OCI-LY3 (cell line): Measurements from ENCODE around the gene CPA4.

Source experiments
- H2AFZ ChIP-seq: fragments of 200-600, 300-600 bp; shearing (Covaris generic); 2 replicates; pipeline ENCODE4 v1.6.0; 2014; ENCODE audit warnings: antibody characterized with exemption, low read depth, low read length
- H3K27ac ChIP-seq: fragments of 200-600, 300-600 bp; sonication (generic); 2 replicates; pipeline ENCODE4 v1.5.1; 2014; ENCODE audit warnings: mild to moderate bottlenecking, low read length, moderate library complexity, mixed read lengths
- H3K27me3 ChIP-seq: fragments of 200-600, 300-600 bp; sonication (generic); 2 replicates; pipeline ENCODE4 v1.6.1; 2014; ENCODE audit warnings: low read depth, low read length, mixed read lengths
- H3K36me3 ChIP-seq: fragments of 200-600, 300-600 bp; sonication (generic); replicated peaks from 2 replicates; pipeline ENCODE3; 2014; ENCODE audit warnings: low read depth, low read length, mixed read lengths
- H3K4me1 ChIP-seq: fragments of 300-600, 200-600 bp; sonication (generic); 2 replicates; pipeline ENCODE4 v1.6.1; 2014; ENCODE audit warnings: low read length, mixed read lengths
- H3K4me2 ChIP-seq: fragments of 200-600, 300-600 bp; sonication (generic); 2 replicates; pipeline ENCODE4 v1.6.1; 2014; ENCODE audit warnings: low read length, mixed read lengths
- H3K4me3 ChIP-seq: fragments of 300-600, 200-600 bp; sonication (generic); 2 replicates; pipeline ENCODE4 v1.5.1; 2014; ENCODE audit warnings: antibody characterized with exemption, mild to moderate bottlenecking, low read length, moderate library complexity
- H3K79me2 ChIP-seq: fragments of 300-600, 200-600 bp; shearing (Covaris generic); 2 replicates; pipeline ENCODE4 v1.6.1; 2014; ENCODE audit warnings: mild to moderate bottlenecking, low read length, mixed read lengths
- H3K9ac ChIP-seq: fragments of 300-600, 200-600 bp; shearing (Covaris generic); 2 replicates; pipeline ENCODE4 v1.6.0; 2014; ENCODE audit warnings: mild to moderate bottlenecking, low read length, moderate library complexity
- H3K9me3 ChIP-seq: fragments of 200-600, 300-600 bp; shearing (Covaris generic); 2 replicates; pipeline ENCODE4 v1.6.1; 2014; ENCODE audit warnings: low read length, mixed read lengths; ENCODE audit not compliant: insufficient read depth
- H4K20me1 ChIP-seq: fragments of 200-600, 300-600 bp; sonication (generic); 2 replicates; pipeline ENCODE4 v1.6.1; 2016; ENCODE audit warnings: low read length, mixed read lengths; ENCODE audit not compliant: insufficient read depth
- CTCF ChIP-seq: fragments of 200-600, 300-600 bp; sonication (generic); IDR thresholded peaks from 2 replicates; pipeline ENCODE4 v1.5.1; 2014; ENCODE audit warnings: antibody characterized with exemption, low read length, low read depth
- EZH2phosphoT487 ChIP-seq: fragments of 200-600 bp; shearing (Covaris generic); IDR thresholded peaks from 2 replicates; pipeline ENCODE4 v1.6.1; 2018; ENCODE audit warnings: antibody characterized with exemption, mixed run types, low read depth

CPA4 gene

GRCh38 chr7:130363026-130363847 lies 70.3 kb downstream of the CPA4 start:
- Histone ChIP-seq H3K27ac (no peak overlapping the region), H3K9ac (no peak overlapping the region)

GRCh38 chr7:130364451-130364850 lies 71.5 kb downstream of the CPA4 start:
- no peak overlapping the region for H3K27ac ChIP-seq
- H3K36me3 ChIP-seq = no peaks in the 10 kb centered on the region
- H2AFZ ChIP-seq = no peak overlapping the region
- H3K27me3 ChIP-seq = no peaks in the 10 kb centered on the region
- H3K9me3 ChIP-seq = peaks cover 9% of the 10 kb centered on the region; the same call in 1 of the 2 replicates
- no peak overlapping the region for H3K4me2 ChIP-seq
- H3K4me1 ChIP-seq = peaks cover 3% of the 10 kb centered on the region; the same call in 1 of the 2 replicates
- H4K20me1 ChIP-seq = no peaks in the 10 kb centered on the region
- H3K79me2 ChIP-seq = no peaks in the 10 kb centered on the region
- H3K9ac ChIP-seq = no peak overlapping the region
- no peak overlapping the region for H3K4me3 ChIP-seq
- TF ChIP-seq CTCF = no peak
- no peak for TF ChIP-seq EZH2phosphoT487

More at GRCh38 chr7:130363026-130363847, 70.3 kb downstream of the CPA4 start:
- H3K79me2 ChIP-seq = no peaks in the 10 kb centered on the region
- no peak overlapping the region for H3K4me2 ChIP-seq
- H4K20me1 ChIP-seq = no peaks in the 10 kb centered on the region
- peaks cover 3% of the 10 kb centered on the region; the same call in 1 of the 2 replicates for H3K4me1 ChIP-seq
- no peak overlapping the region for H3K4me3 ChIP-seq
- H3K27me3 ChIP-seq = no peaks in the 10 kb centered on the region
- H3K9me3 ChIP-seq = peaks cover 12% of the 10 kb centered on the region; the same call in 1 of the 2 replicates
- no peaks in the 10 kb centered on the region for H3K36me3 ChIP-seq
- TF ChIP-seq CTCF = no peak
- no peak for TF ChIP-seq EZH2phosphoT487
- H2AFZ ChIP-seq = no peak overlapping the region

GRCh38 chr7:130365088-130365487 lies 72.1 kb downstream of the CPA4 start:
- Histone ChIP-seq H4K20me1 (no peaks in the 10 kb centered on the region), H3K4me3 (no peak overlapping the region), H3K9me3 (peaks cover 6% of the 10 kb centered on the region; the same call in 1 of the 2 replicates), H3K9ac (no peak overlapping the region), H3K4me2 (no peak overlapping the region), H3K27ac (no peak overlapping the region), H3K36me3 (no peaks in the 10 kb centered on the region), H3K4me1 (peaks cover 3% of the 10 kb centered on the region; the same call in 1 of the 2 replicates), H2AFZ (no peak overlapping the region), H3K27me3 (no peaks in the 10 kb centered on the region), H3K79me2 (no peaks in the 10 kb centered on the region)
- no peak for TF ChIP-seq EZH2phosphoT487
- no peak for TF ChIP-seq CTCF
